Nephron progenitor cell (in vitro differentiated cells): ENCODE results near the gene MYO5A.
"Not testable (repeated sequence)": the region's sequence is repeated elsewhere in the genome, so short reads cannot be mapped to it uniquely, and the experiment has no call there.

ENCODE experiments used
- DNase-seq: peaks from one replicate; pipeline ENCODE4 v3.0.0; 2021
- H3K27ac Mint-ChIP-seq: 2 replicates; pipeline ENCODE4 v1.8.0; 2021; ENCODE audit warnings: mild to moderate bottlenecking, moderate library complexity, mixed read lengths
- H3K27me3 Mint-ChIP-seq: 2 replicates; pipeline ENCODE4 v1.8.0; 2021; ENCODE audit warnings: mild to moderate bottlenecking, low read depth, mixed read lengths; ENCODE audit not compliant: poor library complexity
- H3K36me3 Mint-ChIP-seq: 2 replicates; pipeline ENCODE4 v1.8.0; 2021; ENCODE audit warnings: low read depth, mixed read lengths
- H3K4me1 Mint-ChIP-seq: 2 replicates; pipeline ENCODE4 v1.8.0; 2021; ENCODE audit warnings: mixed read lengths
- H3K4me3 Mint-ChIP-seq: 2 replicates; pipeline ENCODE4 v1.8.0; 2021; ENCODE audit warnings: mild to moderate bottlenecking, moderate library complexity, mixed read lengths
- H3K9me3 Mint-ChIP-seq: 2 replicates; pipeline ENCODE4 v1.8.0; 2021; ENCODE audit warnings: mild to moderate bottlenecking, moderate library complexity, mixed read lengths
- TF ChIP-seq, protein P1 (sequence below): fragments of 200-600 bp; sonication (generic); IDR thresholded peaks from 2 replicates; pipeline ENCODE4 v1.5.0; 2021; ENCODE audit warnings: antibody characterized with exemption

Gene MYO5A

DNA sequence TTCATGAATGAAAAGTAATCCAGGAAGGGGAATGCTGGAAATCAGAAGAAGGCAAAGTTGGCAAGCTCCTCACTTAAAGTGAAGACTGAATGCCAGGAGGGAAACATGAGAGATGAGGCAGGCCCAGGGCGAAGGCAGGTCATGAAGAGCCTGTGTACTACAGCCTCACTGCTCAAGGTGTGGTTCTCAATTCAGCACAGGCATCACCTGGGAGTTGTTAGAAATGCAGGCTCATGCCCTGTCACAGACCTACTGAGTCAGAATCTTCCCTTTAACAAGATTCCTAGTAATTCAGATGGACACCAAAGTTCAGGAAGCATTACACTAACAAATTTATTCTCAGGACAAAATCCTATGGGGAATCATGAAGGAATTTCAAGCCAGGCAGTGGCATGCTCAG, 14.2 kb downstream of the MYO5A start:
- no peak for DNase-seq
- Mint-ChIP-seq H3K4me3 (no peak overlapping the region), H3K36me3 (no peaks in the 10 kb centered on the region), H3K4me1 (no peaks in the 10 kb centered on the region), H3K27ac (no peak overlapping the region), H3K9me3 (no peaks in the 10 kb centered on the region), H3K27me3 (peaks cover 4% of the 10 kb centered on the region)
- TF ChIP-seq, protein P1, sequence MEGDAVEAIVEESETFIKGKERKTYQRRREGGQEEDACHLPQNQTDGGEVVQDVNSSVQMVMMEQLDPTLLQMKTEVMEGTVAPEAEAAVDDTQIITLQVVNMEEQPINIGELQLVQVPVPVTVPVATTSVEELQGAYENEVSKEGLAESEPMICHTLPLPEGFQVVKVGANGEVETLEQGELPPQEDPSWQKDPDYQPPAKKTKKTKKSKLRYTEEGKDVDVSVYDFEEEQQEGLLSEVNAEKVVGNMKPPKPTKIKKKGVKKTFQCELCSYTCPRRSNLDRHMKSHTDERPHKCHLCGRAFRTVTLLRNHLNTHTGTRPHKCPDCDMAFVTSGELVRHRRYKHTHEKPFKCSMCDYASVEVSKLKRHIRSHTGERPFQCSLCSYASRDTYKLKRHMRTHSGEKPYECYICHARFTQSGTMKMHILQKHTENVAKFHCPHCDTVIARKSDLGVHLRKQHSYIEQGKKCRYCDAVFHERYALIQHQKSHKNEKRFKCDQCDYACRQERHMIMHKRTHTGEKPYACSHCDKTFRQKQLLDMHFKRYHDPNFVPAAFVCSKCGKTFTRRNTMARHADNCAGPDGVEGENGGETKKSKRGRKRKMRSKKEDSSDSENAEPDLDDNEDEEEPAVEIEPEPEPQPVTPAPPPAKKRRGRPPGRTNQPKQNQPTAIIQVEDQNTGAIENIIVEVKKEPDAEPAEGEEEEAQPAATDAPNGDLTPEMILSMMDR: no peak

DNA sequence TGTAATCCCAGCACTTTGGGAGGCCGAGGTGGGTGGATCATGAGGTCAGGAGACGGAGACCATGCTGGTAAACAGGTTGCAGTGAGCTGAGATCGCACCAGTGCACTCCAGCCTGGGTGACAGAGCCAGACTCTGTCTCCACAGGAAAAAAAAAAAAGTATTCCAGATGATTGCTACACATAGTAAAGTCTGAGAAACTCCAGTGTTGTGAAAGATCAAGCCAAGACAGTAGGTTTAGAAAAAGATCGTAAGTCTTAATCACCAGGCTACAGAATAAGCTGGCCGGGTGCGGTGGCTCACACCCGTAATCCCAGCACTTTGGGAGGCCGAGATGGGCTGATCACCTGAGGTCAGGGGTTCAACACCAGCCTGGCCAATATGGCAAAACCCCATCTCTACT, 15.8 kb downstream of the MYO5A start:
- H3K4me3 Mint-ChIP-seq, H3K36me3 Mint-ChIP-seq, H3K4me1 Mint-ChIP-seq, H3K27ac Mint-ChIP-seq, DNase-seq, H3K27me3 Mint-ChIP-seq, H3K9me3 Mint-ChIP-seq: not testable (repeated sequence)

DNA sequence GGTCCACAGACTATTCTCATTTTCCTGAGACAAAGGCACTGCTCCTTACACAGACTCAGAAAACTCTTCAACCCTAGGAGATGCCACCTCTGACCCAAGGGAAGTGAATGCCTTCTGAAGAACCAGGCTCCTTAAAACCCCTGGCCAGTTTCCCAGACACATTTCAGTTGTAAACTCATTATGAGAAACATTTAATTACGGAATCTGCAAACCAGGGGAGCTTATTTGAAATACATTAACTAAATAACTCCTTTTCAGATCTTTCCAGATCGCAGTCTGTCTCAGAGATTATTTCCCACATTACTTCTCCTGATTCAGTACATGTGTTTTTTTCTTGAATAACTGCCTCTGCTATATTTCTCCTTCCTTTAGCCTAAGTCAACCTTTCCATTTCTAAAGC, 17.6 kb downstream of the MYO5A start:
- no peaks in the 10 kb centered on the region for H3K4me1 Mint-ChIP-seq
- TF ChIP-seq, protein P1: no peak
- H3K4me3 Mint-ChIP-seq: no peak overlapping the region
- H3K36me3 Mint-ChIP-seq: no peaks in the 10 kb centered on the region
- no peaks in the 10 kb centered on the region for H3K9me3 Mint-ChIP-seq
- no peak for DNase-seq
- no peaks in the 10 kb centered on the region for H3K27me3 Mint-ChIP-seq
- H3K27ac Mint-ChIP-seq: no peak overlapping the region

DNA sequence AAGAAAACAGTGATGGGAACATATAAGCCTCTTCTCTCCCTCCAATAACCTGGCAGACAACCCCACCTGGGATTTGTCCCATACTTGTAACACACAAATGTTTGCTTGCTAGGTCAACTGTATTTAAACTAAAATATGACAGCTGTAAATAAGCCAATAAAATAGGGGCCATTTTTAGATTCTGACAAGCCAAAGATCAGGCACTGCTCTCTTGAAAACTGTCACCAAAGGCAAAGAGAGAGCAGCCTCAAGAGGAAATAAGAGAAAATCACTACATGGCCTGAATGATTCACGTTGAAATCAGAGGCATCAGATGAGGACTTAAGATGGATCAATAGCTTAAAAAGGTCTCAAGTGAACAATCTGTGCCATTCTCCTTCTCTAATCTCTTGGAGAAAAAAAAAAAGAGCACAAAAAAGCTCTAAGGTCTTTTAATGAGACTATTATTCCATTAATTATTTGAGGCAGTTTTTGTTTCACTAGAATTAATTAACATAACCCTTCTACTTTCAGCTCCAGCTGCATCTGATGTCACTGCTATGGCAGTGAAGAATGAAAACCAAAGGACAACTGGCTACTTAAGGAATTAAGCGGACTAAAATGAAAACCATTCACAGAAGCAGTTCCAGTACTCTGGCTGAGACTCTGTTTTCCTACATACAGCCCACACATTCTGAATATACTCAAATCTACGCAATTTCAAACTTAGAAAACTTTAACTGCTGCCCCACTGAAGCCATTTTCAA, 19.0 kb downstream of the MYO5A start:
- Mint-ChIP-seq H3K9me3 (no peaks in the 10 kb centered on the region), H3K36me3 (no peaks in the 10 kb centered on the region), H3K4me1 (no peaks in the 10 kb centered on the region), H3K27ac (no peak overlapping the region), H3K4me3 (no peak overlapping the region), H3K27me3 (no peaks in the 10 kb centered on the region)
- TF ChIP-seq, protein P1: no peak
- no peak for DNase-seq

DNA sequence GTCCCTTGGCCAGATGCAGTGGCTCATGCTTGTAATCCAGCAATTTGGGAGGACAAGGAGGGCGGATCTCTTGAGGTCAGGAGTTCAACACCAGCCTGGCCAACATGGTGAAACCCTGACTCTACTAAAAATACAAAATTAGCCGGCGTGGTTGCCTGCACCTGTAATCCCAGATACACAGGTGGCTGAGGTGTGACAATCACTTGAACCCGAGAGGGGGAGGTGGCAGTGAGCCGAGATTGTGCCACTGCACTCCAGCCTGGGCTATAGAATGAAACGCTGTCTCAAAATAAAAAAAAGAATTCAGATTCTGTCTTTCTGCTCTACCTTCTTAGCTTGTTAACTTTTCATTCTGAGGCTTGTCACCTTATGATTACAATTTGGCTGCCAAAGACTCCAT, 22.1 kb downstream of the MYO5A start:
- H3K4me3 Mint-ChIP-seq: no peak overlapping the region
- TF ChIP-seq, protein P1: no peak
- H3K36me3 Mint-ChIP-seq: no peaks in the 10 kb centered on the region
- no peaks in the 10 kb centered on the region for H3K27me3 Mint-ChIP-seq
- no peak for DNase-seq
- H3K27ac Mint-ChIP-seq: no peak overlapping the region
- H3K4me1 Mint-ChIP-seq: no peaks in the 10 kb centered on the region
- no peaks in the 10 kb centered on the region for H3K9me3 Mint-ChIP-seq

DNA sequence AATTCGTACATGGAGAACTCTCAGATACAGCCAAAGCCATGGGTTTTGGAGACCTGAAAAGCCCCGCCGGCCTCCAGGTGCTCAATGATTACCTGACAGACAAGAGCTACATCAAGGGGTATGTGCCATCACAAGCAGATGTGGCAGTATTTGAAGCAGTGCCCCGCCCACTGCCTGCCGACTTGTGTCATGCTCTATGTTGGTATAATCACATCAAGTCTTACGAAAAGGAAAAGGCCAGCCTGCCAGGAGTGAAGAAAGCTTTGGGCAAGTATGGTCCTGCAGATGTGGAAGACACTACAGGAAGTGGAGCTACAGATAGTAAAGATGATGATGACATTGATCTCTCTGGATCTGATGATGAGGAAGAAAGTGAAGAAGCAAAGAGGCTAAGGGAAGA, 23.5 kb downstream of the MYO5A start:
- no peaks in the 10 kb centered on the region for H3K36me3 Mint-ChIP-seq
- H3K9me3 Mint-ChIP-seq: no peaks in the 10 kb centered on the region
- H3K27ac Mint-ChIP-seq: no peak overlapping the region
- no peak for DNase-seq
- H3K4me3 Mint-ChIP-seq: no peak overlapping the region
- no peaks in the 10 kb centered on the region for H3K27me3 Mint-ChIP-seq
- H3K4me1 Mint-ChIP-seq: no peaks in the 10 kb centered on the region
- TF ChIP-seq, protein P1: no peak
